ENCODE measurements around the gene GSAP.

DNA sequence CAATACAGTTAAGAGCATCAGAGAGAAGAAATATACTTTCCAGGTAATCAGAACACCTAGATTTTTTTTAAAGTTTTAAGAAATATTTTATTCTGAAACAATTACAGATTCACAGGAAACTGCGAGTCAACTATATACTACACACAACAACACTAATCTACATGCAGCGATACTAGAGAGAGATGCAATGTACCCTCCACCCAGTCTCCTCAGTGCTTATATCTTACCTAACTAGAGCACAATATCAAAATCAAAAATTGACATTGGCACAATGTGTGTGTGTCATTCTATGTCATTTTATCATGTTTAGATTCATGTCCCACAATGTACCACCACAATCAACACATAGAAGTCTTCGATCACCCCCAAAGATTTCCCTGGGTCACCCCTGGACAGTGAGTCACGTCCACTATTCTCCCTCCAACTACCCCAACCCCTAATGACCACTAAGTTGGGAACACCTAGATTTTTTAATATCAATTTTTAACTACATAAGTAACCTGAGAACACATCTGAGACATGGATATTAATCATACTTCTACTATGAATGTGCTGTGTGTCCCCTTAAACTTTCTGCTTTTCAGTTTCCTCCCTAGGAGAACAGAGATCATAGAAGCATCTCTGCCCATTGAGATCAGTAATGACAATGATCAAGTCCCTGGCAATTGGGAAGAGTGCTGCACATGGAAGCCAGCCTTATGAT lies 86.5 kb downstream of the GSAP start:
- TF ChIP-seq, protein P1, sequence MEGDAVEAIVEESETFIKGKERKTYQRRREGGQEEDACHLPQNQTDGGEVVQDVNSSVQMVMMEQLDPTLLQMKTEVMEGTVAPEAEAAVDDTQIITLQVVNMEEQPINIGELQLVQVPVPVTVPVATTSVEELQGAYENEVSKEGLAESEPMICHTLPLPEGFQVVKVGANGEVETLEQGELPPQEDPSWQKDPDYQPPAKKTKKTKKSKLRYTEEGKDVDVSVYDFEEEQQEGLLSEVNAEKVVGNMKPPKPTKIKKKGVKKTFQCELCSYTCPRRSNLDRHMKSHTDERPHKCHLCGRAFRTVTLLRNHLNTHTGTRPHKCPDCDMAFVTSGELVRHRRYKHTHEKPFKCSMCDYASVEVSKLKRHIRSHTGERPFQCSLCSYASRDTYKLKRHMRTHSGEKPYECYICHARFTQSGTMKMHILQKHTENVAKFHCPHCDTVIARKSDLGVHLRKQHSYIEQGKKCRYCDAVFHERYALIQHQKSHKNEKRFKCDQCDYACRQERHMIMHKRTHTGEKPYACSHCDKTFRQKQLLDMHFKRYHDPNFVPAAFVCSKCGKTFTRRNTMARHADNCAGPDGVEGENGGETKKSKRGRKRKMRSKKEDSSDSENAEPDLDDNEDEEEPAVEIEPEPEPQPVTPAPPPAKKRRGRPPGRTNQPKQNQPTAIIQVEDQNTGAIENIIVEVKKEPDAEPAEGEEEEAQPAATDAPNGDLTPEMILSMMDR (conservative IDR thresholded peaks at IDR 0.05; ENCODE audit: low read length): no peak
- TF ChIP-seq EZH2phosphoT487 (IDR thresholded peaks at IDR 0.05; ENCODE audit: borderline replicate concordance, low read depth, low read length): no peak

Data from OCI-LY7 (cell line).